ENCODE results near the gene NPPC.
A peak's percentile ranks its signal among the peaks of the same experiment; 100 is the strongest.

- TF ChIP-seq POLR2AphosphoS5 (IDR thresholded peaks at IDR 0.05) (no peak), POLR2A (IDR thresholded peaks at IDR 0.05) (no peak)
- TF ChIP-seq, protein P1, sequence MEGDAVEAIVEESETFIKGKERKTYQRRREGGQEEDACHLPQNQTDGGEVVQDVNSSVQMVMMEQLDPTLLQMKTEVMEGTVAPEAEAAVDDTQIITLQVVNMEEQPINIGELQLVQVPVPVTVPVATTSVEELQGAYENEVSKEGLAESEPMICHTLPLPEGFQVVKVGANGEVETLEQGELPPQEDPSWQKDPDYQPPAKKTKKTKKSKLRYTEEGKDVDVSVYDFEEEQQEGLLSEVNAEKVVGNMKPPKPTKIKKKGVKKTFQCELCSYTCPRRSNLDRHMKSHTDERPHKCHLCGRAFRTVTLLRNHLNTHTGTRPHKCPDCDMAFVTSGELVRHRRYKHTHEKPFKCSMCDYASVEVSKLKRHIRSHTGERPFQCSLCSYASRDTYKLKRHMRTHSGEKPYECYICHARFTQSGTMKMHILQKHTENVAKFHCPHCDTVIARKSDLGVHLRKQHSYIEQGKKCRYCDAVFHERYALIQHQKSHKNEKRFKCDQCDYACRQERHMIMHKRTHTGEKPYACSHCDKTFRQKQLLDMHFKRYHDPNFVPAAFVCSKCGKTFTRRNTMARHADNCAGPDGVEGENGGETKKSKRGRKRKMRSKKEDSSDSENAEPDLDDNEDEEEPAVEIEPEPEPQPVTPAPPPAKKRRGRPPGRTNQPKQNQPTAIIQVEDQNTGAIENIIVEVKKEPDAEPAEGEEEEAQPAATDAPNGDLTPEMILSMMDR (IDR thresholded peaks at IDR 0.05) = peak in 1 of 5 experiments; percentile 15
Observed at GRCh38 chr2:231926180-231926741, at the start of gene NPPC.

Data from transverse colon (tissue), 4 donors.